ENCODE measurements around the gene PRPH2. TPM values are rescaled to one million over a fixed set of nuclear protein-coding genes. Genes with fewer than 3 reads are reported as not detected.
"Not testable (repeated sequence)": the region's sequence is repeated elsewhere in the genome, so short reads cannot be mapped to it uniquely, and the experiment has no call there.

Gene PRPH2
- total RNA-seq, 1 donor from 2014 or later: not detected

- Mint-ChIP-seq H3K9me3 (ENCODE audit: low read depth) (no peaks in the 10 kb centered on the region), H3K27me3 (no peaks in the 10 kb centered on the region), H3K4me3 (ENCODE audit: low read depth) (no peak overlapping the region), H3K4me1 (ENCODE audit: low read depth) (peaks cover 5% of the 10 kb centered on the region), H3K27ac (no peak overlapping the region), H3K36me3 (ENCODE audit: insufficient read depth) (no peaks in the 10 kb centered on the region)
- no peak for TF ChIP-seq CTCF (IDR thresholded peaks at IDR 0.05; ENCODE audit: unreplicated experiment)
- no peak for DNase-seq (ENCODE audit: low spot score, unreplicated experiment)
Measured at GRCh38 chr6:42704937-42705374, 17.4 kb downstream of the PRPH2 start.

GRCh38 chr6:42704251-42704936 is 18.0 kb downstream of the PRPH2 start:
- Mint-ChIP-seq H3K9me3 (ENCODE audit: low read depth) (no peaks in the 10 kb centered on the region), H3K4me3 (ENCODE audit: low read depth) (no peak overlapping the region), H3K36me3 (ENCODE audit: insufficient read depth) (no peaks in the 10 kb centered on the region), H3K27ac (no peak overlapping the region), H3K4me1 (ENCODE audit: low read depth) (peaks cover 1% of the 10 kb centered on the region), H3K27me3 (no peaks in the 10 kb centered on the region)
- DNase-seq (ENCODE audit: low spot score, unreplicated experiment): no peak
- TF ChIP-seq CTCF (IDR thresholded peaks at IDR 0.05; ENCODE audit: unreplicated experiment): no peak

- H3K27me3 Mint-ChIP-seq; H3K4me3 Mint-ChIP-seq (ENCODE audit: low read depth); DNase-seq (ENCODE audit: low spot score, unreplicated experiment); H3K36me3 Mint-ChIP-seq (ENCODE audit: insufficient read depth); H3K4me1 Mint-ChIP-seq (ENCODE audit: low read depth); H3K9me3 Mint-ChIP-seq (ENCODE audit: low read depth); H3K27ac Mint-ChIP-seq: not testable (repeated sequence)
Measured at GRCh38 chr6:42702786-42703185, 19.6 kb downstream of the PRPH2 start.

- Mint-ChIP-seq H3K4me3 (ENCODE audit: low read depth) (no peak overlapping the region), H3K36me3 (ENCODE audit: insufficient read depth) (no peaks in the 10 kb centered on the region), H3K27me3 (no peaks in the 10 kb centered on the region), H3K4me1 (ENCODE audit: low read depth) (peaks cover 1% of the 10 kb centered on the region), H3K27ac (no peak overlapping the region), H3K9me3 (ENCODE audit: low read depth) (no peaks in the 10 kb centered on the region)
- no peak for DNase-seq (ENCODE audit: low spot score, unreplicated experiment)
- TF ChIP-seq CTCF (IDR thresholded peaks at IDR 0.05; ENCODE audit: unreplicated experiment): no peak
Measured at GRCh38 chr6:42702200-42702599, 20.2 kb downstream of the PRPH2 start.

- H3K36me3 Mint-ChIP-seq (ENCODE audit: insufficient read depth): peaks cover 4% of the 10 kb centered on the region
- H3K4me3 Mint-ChIP-seq (ENCODE audit: low read depth): no peak overlapping the region
Measured at GRCh38 chr6:42698217-42698616, 24.2 kb downstream of the PRPH2 start.

More at GRCh38 chr6:42698217-42698616, 24.2 kb downstream of the PRPH2 start:
- TF ChIP-seq CTCF (IDR thresholded peaks at IDR 0.05; ENCODE audit: unreplicated experiment): no peak
- DNase-seq (ENCODE audit: low spot score, unreplicated experiment): no peak
- Mint-ChIP-seq H3K27me3 (no peaks in the 10 kb centered on the region), H3K9me3 (ENCODE audit: low read depth) (no peaks in the 10 kb centered on the region), H3K4me1 (ENCODE audit: low read depth) (no peaks in the 10 kb centered on the region), H3K27ac (no peak overlapping the region)
